Left cardiac atrium (tissue), 4 donors: ENCODE measurements around the gene TAF1A. TPM values are rescaled to one million over a fixed set of nuclear protein-coding genes. Genes with fewer than 3 reads are reported as not detected.
"Not testable (repeated sequence)": the region's sequence is repeated elsewhere in the genome, so short reads cannot be mapped to it uniquely, and the experiment has no call there.

Source experiments
- ATAC-seq, 2 donors: fragments of 200-7000 bp; cut with Tn5 transposase; one replicate each; pipeline ENCODE4 v1.9.1; 2020; ENCODE audit warnings: mild to moderate bottlenecking in 2 of 2, moderate library complexity in 2 of 2
- DNase-seq: peaks from one replicate; pipeline ENCODE4 v3.0.0-alpha.2; 2020
- intact Hi-C, 2 donors: fragments of 100-400 bp; cut with DNase I; formaldehyde crosslinking; loops; one replicate each; pipeline versions ENCODE4 v1.14.1 to v1.15.1; 2022 to 2023
- long read RNA-seq: library from polyadenylated mRNA; unstranded; transcript quantifications from one replicate; pipeline ENCODE4 v2.0.0, GENCODE V29; 2021
- total RNA-seq, 2 donors: library from RNA; stranded (reverse); fragmentation: NEBNext Ultra II Directional; extraction: Animal tissue kit (Norgen Biotek cat#: 25700); gene quantifications; one replicate each; pipeline ENCODE4 v1.2.1, GENCODE V29; 2021
- donor health status: DM: no; HTN: yes; CAD: no.
- donor health status: DM: no; HTN: yes; CAD: no; lungs with severe emphysema.
- donor health status: DM: yes; HTN: yes; CAD: no.
- donor health status: Dilated cardiomyopathy.

Gene TAF1A
- 1 to 10 TPM; 4.0 to 4.2 TPM for total RNA-seq
- long read RNA-seq, partial matches to known transcripts, result 0 of 2 reads
- long read RNA-seq, other reads (novel, unspliced or antisense), result 1 of 2 reads

- peak; percentile 97 to 99 for ATAC-seq
- intact Hi-C loops, result no loop called here
- peak; percentile 88 for DNase-seq
Measured at GRCh38 chr1:222589462-222590302, at the start of gene TAF1A. Gene TAF1A, minus strand, starts transcription at chr1:222589933.

GRCh38 chr1:222634180-222635013 lies 44.7 kb upstream of the TAF1A start:
- DNase-seq (no peak), ATAC-seq (peak; percentile 72 to 76)
- intact Hi-C loops, result loop anchor here (1.0 to 5.0 kb wide), 2 partner anchors 167 to 169 kb away; no protein-coding TSS in a partner anchor

- intact Hi-C loops, result loop anchor here in 1 of 2 donors (5.0 kb wide), 1 partner anchor 165 kb away; no protein-coding TSS in a partner anchor
- no peak for ATAC-seq
Measured at GRCh38 chr1:222632749-222633148, 43.0 kb upstream of the TAF1A start.

GRCh38 chr1:222631611-222632208 lies 42.0 kb upstream of the TAF1A start:
- ATAC-seq (no peak), DNase-seq (no peak)
- intact Hi-C loops, result loop anchor here in 1 of 2 donors (5.0 kb wide), 1 partner anchor 164 kb away; no protein-coding TSS in a partner anchor

More at GRCh38 chr1:222632749-222633148, 43.0 kb upstream of the TAF1A start:
- no peak for DNase-seq

- intact Hi-C loops, result loop anchor here in 1 of 2 donors (5.0 kb wide), 1 partner anchor 163 kb away; no protein-coding TSS in a partner anchor
- ATAC-seq (no peak), DNase-seq (no peak)
Measured at GRCh38 chr1:222629921-222630535, 40.3 kb upstream of the TAF1A start.

GRCh38 chr1:222627232-222627631 lies 37.5 kb upstream of the TAF1A start:
- DNase-seq (no peak), ATAC-seq (peak; percentile 59 to 92)
- intact Hi-C loops, result no loop called here

GRCh38 chr1:222624214-222624613 lies 34.5 kb upstream of the TAF1A start:
- ATAC-seq (no peak), DNase-seq (no peak)
- intact Hi-C loops, result no loop called here

GRCh38 chr1:222623458-222623857 lies 33.7 kb upstream of the TAF1A start:
- ATAC-seq (no peak), DNase-seq (no peak)
- intact Hi-C loops, result no loop called here

- intact Hi-C loops, result no loop called here
- no peak for ATAC-seq
- no peak for DNase-seq
Measured at GRCh38 chr1:222622765-222623164, 33.0 kb upstream of the TAF1A start.

- intact Hi-C loops, result no loop called here
- ATAC-seq (no peak), DNase-seq (no peak)
Measured at GRCh38 chr1:222620566-222620965, 30.8 kb upstream of the TAF1A start.

GRCh38 chr1:222618880-222619596 lies 29.3 kb upstream of the TAF1A start:
- intact Hi-C loops, result no loop called here
- DNase-seq, result peak; percentile 28

GRCh38 chr1:222618001-222618879 lies 28.5 kb upstream of the TAF1A start, which contains the start of gene MIA3:
Gene MIA3, plus strand, starts transcription at chr1:222618097. Its CDS starts 14 bp downstream, at chr1:222618111.
- DNase-seq (peak; percentile 42), ATAC-seq (peak; percentile 84 to 89)
- intact Hi-C loops, result no loop called here

More at GRCh38 chr1:222618880-222619596, 29.3 kb upstream of the TAF1A start:
- peak in 1 of 2 donors; percentile 19 for ATAC-seq

GRCh38 chr1:222617367-222617951 lies 27.7 kb upstream of the TAF1A start:
- peak; percentile 97 for DNase-seq
- intact Hi-C loops, result no loop called here
- ATAC-seq, result peak; percentile 93 to 97

- intact Hi-C loops, result no loop called here
- ATAC-seq (no peak), DNase-seq (no peak)
Measured at GRCh38 chr1:222616525-222616924, 26.8 kb upstream of the TAF1A start.

GRCh38 chr1:222613627-222614026 lies 23.9 kb upstream of the TAF1A start:
- ATAC-seq (no peak), DNase-seq (no peak)
- intact Hi-C loops, result no loop called here

GRCh38 chr1:222610728-222611127 lies 21.0 kb upstream of the TAF1A start:
- DNase-seq (no peak), ATAC-seq (no peak)
- intact Hi-C loops, result no loop called here

- DNase-seq, ATAC-seq, intact Hi-C loops: not testable (repeated sequence)
Measured at GRCh38 chr1:222609111-222609510, 19.4 kb upstream of the TAF1A start.
